NCI-H2081 (cell line): Measurements from ENCODE around the gene AFMID.
A peak's percentile ranks its signal among the peaks of the same experiment; 100 is the strongest.
"Not testable (repeated sequence)": the region's sequence is repeated elsewhere in the genome, so short reads cannot be mapped to it uniquely, and the experiment has no call there.

Experiments used
- DNase-seq, 2 experiments: peaks; one replicate each; lab custom pipeline; 2025; lab: John Stamatoyannopoulos, UW

AFMID gene

DNA sequence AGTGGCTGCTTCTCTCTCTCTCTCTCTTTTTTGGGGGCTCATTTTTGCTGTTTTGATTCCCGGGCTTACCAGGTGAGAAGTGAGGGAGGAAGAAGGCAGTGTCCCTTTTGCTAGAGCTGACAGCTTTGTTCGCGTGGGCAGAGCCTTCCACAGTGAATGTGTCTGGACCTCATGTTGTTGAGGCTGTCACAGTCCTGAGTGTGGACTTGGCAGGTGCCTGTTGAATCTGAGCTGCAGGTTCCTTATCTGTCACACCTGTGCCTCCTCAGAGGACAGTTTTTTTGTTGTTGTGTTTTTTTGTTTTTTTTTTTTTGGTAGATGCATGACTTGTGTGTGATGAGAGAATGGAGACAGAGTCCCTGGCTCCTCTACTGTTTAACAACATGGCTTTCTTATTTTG, 36.6 kb downstream of the AFMID start:
- no peak for DNase-seq

- DNase-seq = no peak
Measured at GRCh38 chr17:78224231-78225087, 37.3 kb downstream of the AFMID start.

DNA sequence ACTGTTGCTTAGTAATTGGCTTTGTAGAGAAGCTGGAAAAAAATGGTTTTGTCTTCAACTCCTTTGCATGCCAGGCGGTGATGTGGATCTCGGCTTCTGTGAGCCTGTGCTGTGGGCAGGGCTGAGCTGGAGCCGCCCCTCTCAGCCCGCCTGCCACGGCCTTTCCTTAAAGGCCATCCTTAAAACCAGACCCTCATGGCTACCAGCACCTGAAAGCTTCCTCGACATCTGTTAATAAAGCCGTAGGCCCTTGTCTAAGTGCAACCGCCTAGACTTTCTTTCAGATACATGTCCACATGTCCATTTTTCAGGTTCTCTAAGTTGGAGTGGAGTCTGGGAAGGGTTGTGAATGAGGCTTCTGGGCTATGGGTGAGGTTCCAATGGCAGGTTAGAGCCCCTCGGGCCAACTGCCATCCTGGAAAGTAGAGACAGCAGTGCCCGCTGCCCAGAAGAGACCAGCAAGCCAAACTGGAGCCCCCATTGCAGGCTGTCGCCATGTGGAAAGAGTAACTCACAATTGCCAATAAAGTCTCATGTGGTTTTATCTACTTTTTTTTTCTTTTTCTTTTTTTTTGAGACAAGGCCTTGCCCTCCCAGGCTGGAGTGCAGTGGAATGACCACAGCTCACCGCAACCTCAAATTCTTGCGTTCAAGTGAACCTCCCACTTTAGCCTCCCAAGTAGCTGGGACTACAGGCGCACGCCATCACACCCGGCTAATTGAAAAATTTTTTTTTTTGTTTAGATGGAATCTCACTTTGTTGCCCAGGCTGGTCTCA, 38.1 kb downstream of the AFMID start:
- no peak for DNase-seq

GRCh38 chr17:78226055-78226758, 39.0 kb downstream of the AFMID start:
- DNase-seq = no peak

GRCh38 chr17:78226759-78227454, 39.7 kb downstream of the AFMID start:
- DNase-seq = peak; percentile 12 to 60

GRCh38 chr17:78227455-78227916, 40.3 kb downstream of the AFMID start:
- DNase-seq = no peak

GRCh38 chr17:78228176-78228575, 41.0 kb downstream of the AFMID start:
- DNase-seq = no peak

DNA sequence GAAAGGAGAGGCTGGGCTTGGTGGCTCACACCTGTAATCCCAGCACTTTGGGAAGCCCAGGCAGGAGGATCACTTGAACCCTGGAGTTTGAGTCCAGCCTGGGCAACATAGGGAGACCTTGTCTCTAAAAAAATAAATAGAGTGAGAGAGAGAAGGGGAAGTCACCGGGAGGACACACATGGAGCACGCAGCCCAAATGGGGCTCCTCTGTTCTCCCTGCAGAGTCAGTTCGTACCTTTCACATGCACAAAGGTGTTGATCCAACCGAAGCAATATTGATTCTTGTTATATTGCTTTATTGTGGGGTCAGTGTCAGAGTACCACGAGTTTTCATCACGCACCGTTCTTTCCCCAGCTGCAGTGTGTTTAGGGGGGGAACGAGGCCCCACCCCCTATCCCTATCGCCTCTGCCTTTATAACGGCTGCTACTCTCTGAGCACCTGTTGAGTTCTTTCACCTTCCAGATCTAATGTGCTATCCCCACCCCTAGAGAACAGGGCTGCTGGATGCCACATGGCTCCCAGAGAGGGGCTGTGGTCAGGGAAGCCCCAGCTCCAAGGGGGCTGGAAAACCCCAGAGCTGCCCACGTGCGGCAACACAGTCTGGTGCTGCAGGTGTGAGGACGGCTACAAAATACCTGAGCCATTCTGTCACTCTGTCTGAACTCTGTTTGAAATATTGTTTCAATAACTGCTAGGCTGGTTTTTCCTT, 43.2 kb downstream of the AFMID start:
- DNase-seq = no peak

DNA sequence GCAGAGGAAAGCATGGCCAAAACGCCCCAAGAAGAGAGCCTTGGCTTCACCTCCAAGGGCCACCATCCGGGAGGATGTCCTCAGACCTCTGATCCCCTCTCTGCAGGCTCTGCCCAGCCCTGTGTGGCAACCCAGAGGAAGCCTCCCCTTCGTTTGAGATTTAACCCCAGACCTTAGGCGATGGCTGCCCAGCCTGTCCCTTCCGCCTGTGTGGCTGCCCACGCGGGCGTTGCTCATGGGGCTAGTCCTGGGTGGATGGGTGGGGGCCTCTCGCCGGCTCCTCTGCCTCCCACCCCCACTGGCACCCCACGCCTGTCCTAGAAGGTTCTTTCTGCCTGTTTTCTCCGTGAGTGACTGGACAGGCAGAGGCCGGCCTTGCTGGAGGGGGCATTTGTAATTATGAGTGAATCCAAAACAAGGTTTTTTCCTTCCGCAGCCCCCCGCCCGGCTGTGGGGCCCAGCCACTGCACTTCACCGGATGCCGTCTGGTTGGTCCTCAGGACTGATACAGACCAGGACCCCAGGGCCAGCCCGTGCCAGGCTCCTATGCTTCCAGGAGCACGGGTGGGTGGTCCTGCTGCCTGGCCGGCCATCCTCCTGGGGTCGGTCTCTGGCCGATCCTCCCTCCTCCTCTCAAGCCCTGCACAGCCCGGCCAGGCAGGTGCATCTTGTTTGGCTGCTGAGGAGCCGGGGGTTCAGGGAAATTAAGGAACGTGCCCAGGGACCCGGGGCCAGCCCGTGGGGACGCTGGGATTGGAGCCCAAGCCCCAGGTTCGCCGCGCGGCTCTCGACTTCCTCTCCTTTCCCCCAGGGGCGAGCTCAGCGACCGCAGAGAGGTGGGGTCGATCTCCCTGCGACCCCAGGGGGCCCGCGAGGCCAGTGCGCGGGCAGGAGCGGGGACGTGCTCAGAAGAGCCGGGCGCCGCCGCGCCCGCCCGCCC, 44.1 kb downstream of the AFMID start, which contains the start of gene TMEM235:
TSS of gene TMEM235 (plus strand) at position 636 of the 940 bp plus-strand sequence. CDS start 393 bp downstream, outside the sequence.
- no peak for DNase-seq

DNA sequence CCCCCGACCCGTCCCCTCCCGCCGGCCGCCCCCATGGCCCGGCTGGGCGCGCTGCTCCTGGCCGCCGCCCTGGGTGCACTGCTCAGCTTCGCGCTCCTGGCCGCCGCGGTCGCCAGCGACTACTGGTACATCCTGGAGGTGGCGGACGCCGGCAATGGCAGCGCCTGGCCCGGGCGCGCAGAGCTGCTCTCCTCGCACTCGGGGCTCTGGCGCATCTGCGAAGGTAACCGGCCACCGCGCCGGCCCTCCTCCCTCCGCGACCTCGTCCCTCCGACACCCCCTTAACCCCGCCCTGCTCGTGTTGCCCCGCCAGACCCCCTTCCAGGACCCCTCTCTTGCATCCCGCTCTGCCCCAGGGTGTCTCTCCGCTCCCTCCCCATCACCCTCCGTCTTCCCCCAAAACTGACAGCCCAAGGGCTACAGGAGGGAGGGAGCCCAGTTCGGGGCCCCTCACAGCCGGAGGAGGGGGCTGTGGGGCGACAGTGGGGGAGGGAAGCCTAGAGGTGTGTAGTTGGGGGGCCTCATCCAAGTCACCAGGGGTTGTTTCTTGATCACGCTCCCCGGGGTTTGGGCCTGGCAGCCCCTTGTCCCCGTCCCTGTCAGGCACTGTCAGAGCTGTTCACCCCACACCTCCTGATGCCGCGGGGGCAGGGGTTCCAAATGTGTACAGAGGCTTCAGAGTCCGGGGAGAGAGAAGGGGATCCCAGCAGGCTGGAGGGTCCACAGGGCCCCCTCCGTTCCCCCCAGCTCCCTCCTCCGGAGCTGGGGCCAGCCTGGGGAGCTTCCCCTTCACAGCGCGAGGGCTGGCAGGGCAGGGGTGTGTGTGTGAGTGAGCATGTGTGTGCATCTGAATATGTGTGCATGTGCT, 45.1 kb downstream of the AFMID start:
- no peak for DNase-seq

DNA sequence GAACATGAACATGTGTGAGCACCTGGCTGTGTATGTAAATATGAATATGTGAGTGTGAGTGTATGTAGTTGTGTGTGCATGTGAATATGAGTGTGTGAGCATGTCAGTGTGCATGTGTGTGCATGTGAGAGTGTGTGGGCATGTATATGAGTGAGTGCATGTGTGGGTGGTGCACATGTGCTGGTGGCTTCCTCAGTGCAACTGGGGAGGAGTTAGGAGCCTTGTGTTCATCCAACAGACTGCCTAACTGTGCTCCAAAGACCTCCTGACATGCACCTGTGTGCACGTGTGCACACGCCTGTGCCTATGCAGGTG, 45.7 kb downstream of the AFMID start:
- no peak for DNase-seq

GRCh38 chr17:78233678-78234077, 46.5 kb downstream of the AFMID start:
- DNase-seq = no peak

- no peak for DNase-seq
Measured at GRCh38 chr17:78234261-78234865, 47.2 kb downstream of the AFMID start.

DNA sequence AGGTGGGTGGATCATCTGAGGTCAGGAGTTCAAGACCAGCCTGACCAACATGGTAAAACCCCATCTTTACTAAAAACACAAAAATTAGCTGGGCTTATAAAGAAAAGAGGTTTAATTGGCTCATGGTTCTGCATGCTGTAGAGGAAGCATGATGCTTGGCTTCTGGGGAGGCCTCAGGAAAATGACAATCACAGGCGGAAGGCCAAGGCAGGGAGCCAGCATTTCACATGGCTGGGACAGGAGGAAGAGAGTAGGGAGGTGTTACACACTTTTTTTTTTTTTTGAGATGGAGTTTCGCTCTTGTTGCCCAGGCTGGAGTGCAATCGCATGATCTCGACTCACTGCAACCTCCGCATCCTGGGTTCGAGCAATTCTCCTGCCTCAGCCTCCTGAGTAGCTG, 47.9 kb downstream of the AFMID start:
- not testable (repeated sequence) for DNase-seq

GRCh38 chr17:78235885-78236284, 48.7 kb downstream of the AFMID start:
- no peak for DNase-seq

- no peak for DNase-seq
Measured at GRCh38 chr17:78236362-78237127, 49.4 kb downstream of the AFMID start.

GRCh38 chr17:78237401-78238012, 50.3 kb downstream of the AFMID start:
- DNase-seq = peak in 1 of 2 experiments; percentile 32
